Activated T-helper 17 cell treated with anti-CD3 and anti-CD28 coated beads, Interleukin-2, amount 50 U/mL, for 72 hours (primary cell): ENCODE results near the gene ARFIP1. TPM values are rescaled to one million over a fixed set of nuclear protein-coding genes. Genes with fewer than 3 reads are reported as not detected.

Experiments
- ATAC-seq: fragments of 150-1000 bp; cut with Tn5 transposase; replicated peaks from 2 replicates; pipeline ENCODE4 v1.10.0; 2021; ENCODE audit warnings: mild to moderate bottlenecking, moderate library complexity
- H3K27ac Mint-ChIP-seq: one replicate; pipeline ENCODE4 v1.8.0; 2022; ENCODE audit warnings: mixed read lengths
- H3K27me3 Mint-ChIP-seq: one replicate; pipeline ENCODE4 v1.8.0; 2022; ENCODE audit warnings: mixed read lengths
- H3K36me3 Mint-ChIP-seq: one replicate; pipeline ENCODE4 v1.8.0; 2022; ENCODE audit warnings: low read depth, mild to moderate bottlenecking, mixed read lengths
- H3K4me1 Mint-ChIP-seq: one replicate; pipeline ENCODE4 v1.8.0; 2022; ENCODE audit warnings: mixed read lengths
- H3K4me3 Mint-ChIP-seq: one replicate; pipeline ENCODE4 v1.8.0; 2022; ENCODE audit warnings: mild to moderate bottlenecking, mixed read lengths
- H3K9me3 Mint-ChIP-seq: one replicate; pipeline ENCODE4 v1.8.0; 2022; ENCODE audit warnings: mixed read lengths
- total RNA-seq, 2 donors: library from RNA; stranded (reverse); gene quantifications; one replicate each; pipeline ENCODE4 v1.2.3, GENCODE V29; 2022

The ARFIP1 gene
- total RNA-seq, 2 donors from 2014 or later = 11.4 to 14.0 TPM

DNA sequence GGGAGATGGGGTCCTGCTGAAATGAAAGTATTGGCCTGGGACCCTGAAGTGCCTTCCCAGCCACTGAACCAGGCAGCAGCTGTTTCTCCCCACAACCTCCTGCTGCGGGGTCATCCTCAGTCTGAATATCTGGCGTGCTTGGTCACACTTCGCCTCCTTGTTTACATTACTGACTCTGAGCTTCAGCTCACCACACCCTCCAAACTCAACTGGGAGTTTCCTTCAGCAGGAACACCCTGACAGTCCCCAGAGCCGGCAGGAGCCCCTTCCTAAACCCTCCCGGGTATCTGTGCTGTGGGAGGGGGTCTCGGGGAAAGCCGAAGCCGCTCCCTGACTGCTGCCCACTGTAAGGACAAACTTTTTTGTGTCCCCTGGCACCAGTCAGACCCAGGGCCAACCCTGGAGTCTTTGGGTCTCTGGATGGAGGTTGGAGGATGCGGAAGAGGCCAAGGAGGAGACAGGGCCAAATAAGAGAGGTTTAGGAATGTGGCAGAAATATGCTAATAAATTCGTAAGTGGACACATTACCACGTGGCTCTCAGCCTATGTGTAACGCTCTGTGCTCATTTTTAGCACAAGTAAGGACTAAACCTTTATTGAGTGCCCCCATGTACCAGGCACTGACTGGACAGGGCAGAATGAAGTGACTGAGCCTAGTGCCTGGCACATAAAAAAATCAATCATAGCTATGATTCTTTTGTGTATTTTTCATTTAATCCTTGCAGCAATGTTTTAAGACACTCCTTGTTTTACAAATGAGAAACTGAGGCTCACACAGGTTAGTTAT, 177.1 kb downstream of the ARFIP1 start:
- Mint-ChIP-seq H3K9me3 (no peaks in the 10 kb centered on the region), H3K36me3 (no peaks in the 10 kb centered on the region), H3K4me1 (peaks cover 5% of the 10 kb centered on the region), H3K4me3 (no peak overlapping the region), H3K27ac (no peak overlapping the region), H3K27me3 (peaks cover 3% of the 10 kb centered on the region)
- no peak for ATAC-seq

DNA sequence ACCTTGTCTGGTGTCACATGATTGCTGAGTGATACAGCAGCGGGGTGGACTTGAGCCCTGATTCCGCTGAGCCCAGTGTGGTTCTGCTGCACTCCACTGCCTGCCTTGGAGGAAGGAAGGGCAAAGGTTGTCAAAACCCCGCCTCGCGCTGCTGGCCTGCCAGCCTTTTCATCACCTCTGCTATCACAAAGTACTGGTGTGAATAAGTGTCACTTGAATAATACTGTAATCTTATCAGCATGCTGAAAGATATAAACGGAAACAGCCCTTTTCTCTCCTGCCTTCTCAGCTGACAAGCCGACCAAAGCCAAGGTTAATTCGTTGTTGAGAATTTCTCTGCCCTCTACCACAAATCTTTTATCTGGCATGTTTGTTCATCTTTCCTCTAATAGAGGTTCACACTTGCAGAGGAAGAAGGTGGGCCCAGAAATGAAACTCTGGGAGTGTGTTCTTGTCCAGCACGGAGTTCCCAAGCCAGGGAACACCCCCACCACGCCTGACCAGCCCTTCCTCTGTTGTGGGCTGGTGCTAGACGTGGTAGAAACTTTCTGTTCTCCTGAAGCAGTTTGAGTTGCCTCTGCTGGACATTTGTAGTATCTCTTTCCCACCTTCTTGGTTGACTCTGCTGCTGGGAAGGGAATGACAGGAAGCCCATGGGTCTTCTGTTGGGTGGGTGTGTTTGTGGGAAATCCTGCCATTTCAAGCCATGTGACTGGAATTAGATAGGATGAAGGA, 177.8 kb downstream of the ARFIP1 start:
- Mint-ChIP-seq H3K9me3 (no peaks in the 10 kb centered on the region), H3K4me3 (no peak overlapping the region), H3K27me3 (peaks cover 3% of the 10 kb centered on the region), H3K36me3 (no peaks in the 10 kb centered on the region), H3K4me1 (peaks cover 5% of the 10 kb centered on the region), H3K27ac (no peak overlapping the region)
- no peak for ATAC-seq

GRCh38 chr4:152959080-152959479, 179.3 kb downstream of the ARFIP1 start:
- Mint-ChIP-seq H3K36me3 (no peaks in the 10 kb centered on the region), H3K4me3 (no peak overlapping the region), H3K4me1 (peaks cover 5% of the 10 kb centered on the region), H3K9me3 (no peaks in the 10 kb centered on the region), H3K27ac (no peak overlapping the region), H3K27me3 (peaks cover 3% of the 10 kb centered on the region)
- no peak for ATAC-seq

DNA sequence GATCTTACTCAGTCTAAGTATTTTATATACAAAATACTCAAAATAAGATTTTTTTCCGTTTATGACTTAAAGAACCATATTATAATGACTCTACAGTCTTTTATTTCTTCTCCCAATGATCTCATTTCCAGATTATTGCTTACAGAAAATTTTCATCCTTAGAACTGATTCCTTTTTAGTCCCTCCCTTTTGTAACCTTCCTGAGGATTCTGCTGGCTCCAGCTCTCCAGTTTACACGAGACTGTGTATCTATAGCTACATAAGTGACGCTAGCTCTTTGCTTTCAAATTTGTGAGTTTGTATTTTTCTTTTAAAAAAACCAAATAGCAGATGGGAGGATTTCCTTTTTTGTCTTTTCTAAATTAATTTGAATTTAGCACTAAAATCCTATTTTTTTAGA, 180.3 kb downstream of the ARFIP1 start:
- Mint-ChIP-seq H3K27ac (no peak overlapping the region), H3K4me1 (peaks cover 5% of the 10 kb centered on the region), H3K27me3 (peaks cover 3% of the 10 kb centered on the region), H3K4me3 (no peak overlapping the region), H3K36me3 (no peaks in the 10 kb centered on the region), H3K9me3 (no peaks in the 10 kb centered on the region)
- no peak for ATAC-seq

GRCh38 chr4:152961014-152961772, 181.4 kb downstream of the ARFIP1 start:
- Mint-ChIP-seq H3K27me3 (peaks cover 3% of the 10 kb centered on the region), H3K4me3 (no peak overlapping the region), H3K36me3 (no peaks in the 10 kb centered on the region), H3K9me3 (no peaks in the 10 kb centered on the region), H3K4me1 (peaks cover 5% of the 10 kb centered on the region), H3K27ac (no peak overlapping the region)
- no peak for ATAC-seq

- H3K36me3 Mint-ChIP-seq = no peaks in the 10 kb centered on the region
- no peaks in the 10 kb centered on the region for H3K9me3 Mint-ChIP-seq
- no peak overlapping the region for H3K27ac Mint-ChIP-seq
- no peak overlapping the region for H3K4me3 Mint-ChIP-seq
- H3K27me3 Mint-ChIP-seq = peaks cover 3% of the 10 kb centered on the region
- H3K4me1 Mint-ChIP-seq = peaks cover 5% of the 10 kb centered on the region
- ATAC-seq = no peak
Measured at GRCh38 chr4:152961773-152962115, 182.0 kb downstream of the ARFIP1 start.

Other genes starting within 250 kb of the ARFIP1 start
- gene FBXW7, start 243.9 kb upstream of the ARFIP1 start, total RNA-seq = 10 to 100 TPM; 37.4 to 39.6 TPM
- 10 to 100 TPM in 1 of 2 donors, 1 to 10 TPM in 1; 8.6 to 18.0 TPM for gene TMEM154, start 100.0 kb upstream of the ARFIP1 start, total RNA-seq
- gene TIGD4, start 224 bp upstream of the ARFIP1 start, total RNA-seq = under 1 TPM in 1 of 2 donors, not detected in 1; 0.21 TPM
- gene FHDC1, start 156.4 kb downstream of the ARFIP1 start, total RNA-seq = under 1 TPM; 0.32 to 0.48 TPM